ENCODE results near the gene SPATA13.

Gene SPATA13

GRCh38 chr13:24272452-24273161 is 112.1 kb downstream of the SPATA13 start:
- in situ Hi-C loops (cut with HindIII; ENCODE audit: low sequenced_read_pairs), result loop anchor here (5.0 kb wide), 1 partner anchor 35 kb away; no protein-coding TSS in a partner anchor

GRCh38 chr13:24273926-24274325 is 113.4 kb downstream of the SPATA13 start:
- in situ Hi-C loops (cut with HindIII; ENCODE audit: low sequenced_read_pairs), result loop anchor here (5.0 kb wide), 1 partner anchor 37 kb away; no protein-coding TSS in a partner anchor

- in situ Hi-C loops (cut with HindIII; ENCODE audit: low sequenced_read_pairs), result loop anchor here (5.0 kb wide), 1 partner anchor 37 kb away; no protein-coding TSS in a partner anchor
Measured at GRCh38 chr13:24274452-24275021, 114.0 kb downstream of the SPATA13 start.

GRCh38 chr13:24275041-24275440 is 114.5 kb downstream of the SPATA13 start:
- in situ Hi-C loops (cut with HindIII; ENCODE audit: low sequenced_read_pairs), result no loop called here

- in situ Hi-C loops (cut with HindIII; ENCODE audit: low sequenced_read_pairs), result no loop called here
Measured at GRCh38 chr13:24276306-24276705, 115.8 kb downstream of the SPATA13 start.

- in situ Hi-C loops (cut with HindIII; ENCODE audit: low sequenced_read_pairs), result no loop called here
Measured at GRCh38 chr13:24276861-24277260, 116.3 kb downstream of the SPATA13 start.

GRCh38 chr13:24277761-24278160 is 117.2 kb downstream of the SPATA13 start:
- in situ Hi-C loops (cut with HindIII; ENCODE audit: low sequenced_read_pairs), result no loop called here

GRCh38 chr13:24279327-24280110 is 119.0 kb downstream of the SPATA13 start:
- in situ Hi-C loops (cut with HindIII; ENCODE audit: low sequenced_read_pairs), result no loop called here

GRCh38 chr13:24280720-24281119 is 120.2 kb downstream of the SPATA13 start:
- in situ Hi-C loops (cut with HindIII; ENCODE audit: low sequenced_read_pairs), result no loop called here

- in situ Hi-C loops (cut with HindIII; ENCODE audit: low sequenced_read_pairs), result no loop called here
Measured at GRCh38 chr13:24281188-24282008, 120.9 kb downstream of the SPATA13 start.

- in situ Hi-C loops (cut with HindIII; ENCODE audit: low sequenced_read_pairs), result no loop called here
Measured at GRCh38 chr13:24282256-24282655, 121.7 kb downstream of the SPATA13 start.

GRCh38 chr13:24284889-24285565 is 124.5 kb downstream of the SPATA13 start:
- in situ Hi-C loops (cut with HindIII; ENCODE audit: low sequenced_read_pairs), result no loop called here

GRCh38 chr13:24286624-24287023 is 126.1 kb downstream of the SPATA13 start:
- in situ Hi-C loops (cut with HindIII; ENCODE audit: low sequenced_read_pairs), result no loop called here

GRCh38 chr13:24287748-24288287 is 127.3 kb downstream of the SPATA13 start:
- in situ Hi-C loops (cut with HindIII; ENCODE audit: low sequenced_read_pairs), result no loop called here

- in situ Hi-C loops (cut with HindIII; ENCODE audit: low sequenced_read_pairs), result no loop called here
Measured at GRCh38 chr13:24288870-24289269, 128.3 kb downstream of the SPATA13 start.

- in situ Hi-C loops (cut with HindIII; ENCODE audit: low sequenced_read_pairs), result no loop called here
Measured at GRCh38 chr13:24290280-24290932, 129.9 kb downstream of the SPATA13 start.

- in situ Hi-C loops (cut with HindIII; ENCODE audit: low sequenced_read_pairs), result no loop called here
Measured at GRCh38 chr13:24292481-24292880, 132.0 kb downstream of the SPATA13 start.

GRCh38 chr13:24293746-24294145 is 133.2 kb downstream of the SPATA13 start:
- in situ Hi-C loops (cut with HindIII; ENCODE audit: low sequenced_read_pairs), result no loop called here

- in situ Hi-C loops (cut with HindIII; ENCODE audit: low sequenced_read_pairs), result no loop called here
Measured at GRCh38 chr13:24299488-24300114, 139.1 kb downstream of the SPATA13 start.
